ENCODE results near the gene PPM1A.

DNA sequence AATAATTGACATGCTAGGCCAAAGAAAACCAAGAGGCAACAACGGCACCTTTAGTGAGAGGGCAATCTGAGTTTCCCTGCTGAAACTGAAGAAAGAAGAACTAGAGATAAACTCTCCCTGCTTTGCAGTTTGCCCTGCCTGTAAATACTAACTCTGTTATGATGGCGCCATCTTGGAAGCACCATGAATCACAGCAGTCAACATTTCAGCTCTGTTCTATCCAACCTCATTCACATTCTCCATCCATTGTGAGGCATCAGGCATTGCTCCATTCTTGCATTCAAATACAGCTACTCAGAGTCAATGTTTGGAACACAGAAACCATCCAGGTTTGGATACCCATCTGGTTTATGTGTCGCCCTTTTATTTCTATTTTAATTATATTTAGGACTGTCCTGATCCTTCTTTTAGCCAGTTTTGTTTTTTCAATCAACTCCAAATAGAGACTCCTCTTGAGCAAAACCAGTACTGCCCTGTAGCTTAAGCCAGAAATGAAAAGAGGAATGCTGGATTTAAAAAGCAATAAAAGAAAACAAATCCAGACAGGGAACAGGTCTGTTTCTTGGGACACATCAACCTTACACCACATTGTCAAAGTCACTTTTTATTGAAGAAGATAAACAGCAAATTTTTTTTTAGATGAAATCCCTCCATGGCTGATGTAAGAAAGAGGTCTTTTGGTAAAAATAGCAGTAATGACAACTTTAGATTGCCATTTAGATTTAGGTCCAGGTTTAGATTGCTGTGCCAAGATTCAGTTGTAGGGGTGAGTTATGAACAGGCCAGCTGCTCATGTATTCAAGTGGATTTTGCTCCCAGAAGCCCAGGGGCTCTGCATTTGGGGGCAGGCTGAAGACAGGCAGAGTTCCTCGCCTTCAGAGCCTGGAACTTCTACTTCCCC is 33.3 kb upstream of the PPM1A start:
- TF ChIP-seq, protein P1, sequence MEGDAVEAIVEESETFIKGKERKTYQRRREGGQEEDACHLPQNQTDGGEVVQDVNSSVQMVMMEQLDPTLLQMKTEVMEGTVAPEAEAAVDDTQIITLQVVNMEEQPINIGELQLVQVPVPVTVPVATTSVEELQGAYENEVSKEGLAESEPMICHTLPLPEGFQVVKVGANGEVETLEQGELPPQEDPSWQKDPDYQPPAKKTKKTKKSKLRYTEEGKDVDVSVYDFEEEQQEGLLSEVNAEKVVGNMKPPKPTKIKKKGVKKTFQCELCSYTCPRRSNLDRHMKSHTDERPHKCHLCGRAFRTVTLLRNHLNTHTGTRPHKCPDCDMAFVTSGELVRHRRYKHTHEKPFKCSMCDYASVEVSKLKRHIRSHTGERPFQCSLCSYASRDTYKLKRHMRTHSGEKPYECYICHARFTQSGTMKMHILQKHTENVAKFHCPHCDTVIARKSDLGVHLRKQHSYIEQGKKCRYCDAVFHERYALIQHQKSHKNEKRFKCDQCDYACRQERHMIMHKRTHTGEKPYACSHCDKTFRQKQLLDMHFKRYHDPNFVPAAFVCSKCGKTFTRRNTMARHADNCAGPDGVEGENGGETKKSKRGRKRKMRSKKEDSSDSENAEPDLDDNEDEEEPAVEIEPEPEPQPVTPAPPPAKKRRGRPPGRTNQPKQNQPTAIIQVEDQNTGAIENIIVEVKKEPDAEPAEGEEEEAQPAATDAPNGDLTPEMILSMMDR (conservative IDR thresholded peaks at IDR 0.05) = no peak
- TF ChIP-seq ZFX (IDR thresholded peaks at IDR 0.05) = no peak
